ENCODE data around the gene NF2.

The NF2 gene

DNA sequence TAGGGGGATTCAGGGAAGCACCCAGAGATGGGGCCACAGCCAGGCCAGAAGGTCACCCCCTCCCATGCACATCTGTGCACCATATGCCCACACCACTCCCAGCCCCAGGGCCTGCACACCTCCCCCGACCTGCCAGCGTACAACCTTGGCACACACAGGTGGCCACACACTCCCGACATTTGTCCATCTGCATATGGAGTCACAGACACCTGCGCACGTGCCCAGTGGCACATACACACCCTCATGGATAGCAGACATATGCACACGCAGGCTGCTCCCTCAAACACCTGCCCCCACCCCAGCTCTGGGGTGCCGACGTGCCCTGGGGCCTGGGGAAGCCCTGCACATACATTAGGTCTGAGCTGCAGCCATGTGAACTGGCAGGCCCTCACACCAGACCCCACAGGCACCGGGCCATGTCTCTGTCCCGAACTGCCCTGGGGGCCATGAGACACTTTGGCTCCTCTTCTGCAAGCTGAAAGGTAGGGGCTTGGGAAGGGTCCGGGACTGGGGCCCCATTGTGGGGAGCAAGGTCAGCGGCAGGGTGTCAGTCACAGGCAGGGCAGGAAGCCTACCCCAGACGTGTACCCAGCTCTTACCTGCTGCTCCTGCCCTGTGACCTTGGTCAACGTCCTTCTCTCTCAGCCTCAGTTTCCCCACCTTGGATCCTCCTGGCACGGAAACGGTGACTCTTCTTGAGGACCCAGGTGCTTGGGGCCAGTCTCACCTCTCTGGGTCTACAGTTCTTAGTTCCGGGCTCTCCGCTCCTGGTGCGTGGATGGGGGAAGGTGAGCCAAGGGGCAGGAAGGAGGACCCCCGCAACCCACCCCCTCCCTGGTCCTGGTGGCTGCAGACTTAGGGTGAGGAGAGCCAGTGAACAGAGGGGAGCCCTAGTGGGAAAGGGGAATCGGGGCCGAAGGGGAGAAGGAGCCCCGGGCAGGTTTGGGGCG lies 115.8 kb downstream of the NF2 start:
- Mint-ChIP-seq H3K9me3 (no peaks in the 10 kb centered on the region), H3K36me3 (ENCODE audit: low read depth) (no peaks in the 10 kb centered on the region), H3K27ac (no peak overlapping the region), H3K4me1 (ENCODE audit: low read depth) (peaks cover 3% of the 10 kb centered on the region), H3K4me3 (no peak overlapping the region), H3K27me3 (peaks cover 60% of the 10 kb centered on the region)
- no peak for DNase-seq

DNA sequence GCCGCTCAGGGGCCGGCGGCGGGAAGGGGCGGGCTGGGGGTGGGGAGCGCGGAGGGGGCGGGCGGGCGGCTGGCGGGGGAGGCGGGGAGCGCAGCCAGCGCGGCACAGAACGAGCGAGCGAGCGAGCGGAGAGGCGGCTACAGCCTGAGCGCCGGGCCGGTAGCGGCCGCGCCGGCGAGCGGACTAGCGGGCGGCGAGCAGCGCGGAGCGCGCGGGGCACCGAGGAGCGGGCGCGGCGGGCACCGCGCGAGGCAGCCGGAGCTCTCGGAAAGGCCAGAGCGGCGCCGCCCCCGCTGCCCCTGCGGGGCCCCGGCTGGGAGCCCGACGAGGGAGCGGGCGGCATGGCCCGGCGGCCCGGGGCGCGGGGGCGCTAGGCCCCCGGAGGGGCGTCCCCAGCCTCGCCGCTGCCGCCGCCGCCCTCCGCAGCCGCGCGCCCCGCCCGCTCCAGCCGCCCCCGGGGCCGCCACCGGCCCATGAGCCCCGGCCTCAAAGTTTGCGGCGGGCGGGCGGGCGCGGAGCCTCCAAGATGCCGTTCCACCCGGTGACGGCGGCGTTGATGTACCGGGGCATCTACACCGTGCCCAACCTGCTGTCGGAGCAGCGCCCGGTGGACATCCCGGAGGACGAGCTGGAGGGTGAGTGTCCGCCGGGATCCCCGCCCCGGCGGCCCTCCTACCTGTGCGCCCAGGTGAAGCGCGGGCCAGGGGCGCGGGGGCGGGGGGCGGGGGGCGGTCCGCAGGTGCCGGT lies 116.6 kb downstream of the NF2 start, which contains the start of gene CABP7:
Gene CABP7, plus strand, starts transcription at position 105 of the 747 bp plus-strand sequence. Its CDS starts 422 bp downstream, at position 527.
- Mint-ChIP-seq H3K36me3 (ENCODE audit: low read depth) (no peaks in the 10 kb centered on the region), H3K27me3 (peaks cover 56% of the 10 kb centered on the region), H3K27ac (no peak within 1 kb of the TSS), H3K4me3 (no peak within 1 kb of the TSS), H3K9me3 (no peaks in the 10 kb centered on the region), H3K4me1 (ENCODE audit: low read depth) (peaks cover 3% of the 10 kb centered on the region)
- no peak for DNase-seq

DNA sequence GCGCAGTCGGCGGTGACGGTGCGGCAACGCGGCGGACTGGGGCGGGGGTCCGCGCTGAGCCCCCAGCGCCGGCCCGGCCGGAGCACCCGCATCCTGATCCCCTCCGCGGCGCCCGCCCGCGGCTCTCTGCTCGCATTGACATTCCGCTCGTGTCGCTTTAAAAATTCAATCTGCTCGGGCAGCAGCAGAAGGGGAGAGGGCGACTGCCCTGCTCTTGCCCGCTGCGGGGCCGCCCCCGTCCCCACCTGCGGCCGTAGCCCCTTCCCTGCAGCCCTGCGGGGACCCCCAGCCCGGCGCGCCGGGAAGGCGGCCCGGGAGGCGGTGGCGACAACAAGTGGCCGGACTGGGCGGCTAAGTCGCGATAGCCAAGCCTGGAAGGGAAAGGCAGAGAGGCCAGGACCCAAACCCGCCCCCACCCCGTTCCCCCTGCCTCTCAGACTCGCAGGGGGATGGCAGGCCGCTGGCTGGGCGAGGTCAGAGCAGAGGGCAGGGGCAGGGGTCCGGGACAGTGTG lies 117.4 kb downstream of the NF2 start:
- no peak overlapping the region for H3K27ac Mint-ChIP-seq
- no peaks in the 10 kb centered on the region for H3K36me3 Mint-ChIP-seq (ENCODE audit: low read depth)
- H3K4me1 Mint-ChIP-seq (ENCODE audit: low read depth), result peaks cover 3% of the 10 kb centered on the region
- peaks cover 60% of the 10 kb centered on the region for H3K27me3 Mint-ChIP-seq
- DNase-seq, result no peak
- no peak overlapping the region for H3K4me3 Mint-ChIP-seq
- H3K9me3 Mint-ChIP-seq, result no peaks in the 10 kb centered on the region

DNA sequence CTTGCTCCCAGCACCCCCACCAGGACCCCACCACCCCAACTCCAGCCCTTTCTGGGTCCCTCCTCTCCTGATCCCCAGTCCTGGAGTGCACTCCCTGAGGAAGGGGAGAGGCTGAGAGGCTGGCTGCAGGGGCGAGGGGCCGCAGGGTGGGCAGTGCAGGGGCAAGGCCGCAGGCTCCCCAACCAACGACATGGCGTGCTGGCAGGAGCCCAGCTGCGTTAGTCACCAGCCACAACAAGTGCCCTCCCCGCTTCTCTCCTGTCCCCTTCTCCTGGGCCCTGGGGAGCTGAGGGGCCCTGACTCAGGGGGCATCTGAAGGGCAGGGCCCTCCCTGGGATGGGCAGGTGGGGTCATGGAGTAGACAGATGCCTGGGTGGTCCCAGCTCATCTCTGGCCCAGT lies 118.7 kb downstream of the NF2 start:
- Mint-ChIP-seq H3K9me3 (no peaks in the 10 kb centered on the region), H3K27me3 (peaks cover 49% of the 10 kb centered on the region), H3K27ac (no peak overlapping the region), H3K4me1 (ENCODE audit: low read depth) (peaks cover 3% of the 10 kb centered on the region), H3K36me3 (ENCODE audit: low read depth) (no peaks in the 10 kb centered on the region), H3K4me3 (no peak overlapping the region)
- no peak for DNase-seq

DNA sequence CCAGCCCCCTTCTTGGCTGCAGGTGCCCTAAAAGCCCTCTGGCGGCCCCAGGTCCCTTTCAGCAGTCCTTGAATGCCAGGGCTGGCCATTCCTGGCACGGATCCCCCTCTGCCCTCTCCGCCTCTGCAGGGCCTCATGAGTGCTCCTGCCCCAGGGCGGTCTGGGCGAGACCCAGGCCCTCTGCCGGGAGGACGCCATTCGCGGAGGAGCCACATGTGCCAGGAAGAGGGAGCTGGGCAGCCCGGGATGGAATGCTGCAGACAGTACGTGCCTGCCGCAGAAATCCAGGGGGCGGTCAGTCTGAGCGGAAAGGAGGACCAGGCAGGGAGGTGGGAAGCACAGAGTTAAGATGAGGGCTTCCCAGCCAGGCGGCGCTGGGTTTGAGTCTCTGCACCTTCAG lies 119.2 kb downstream of the NF2 start:
- peaks cover 3% of the 10 kb centered on the region for H3K4me1 Mint-ChIP-seq (ENCODE audit: low read depth)
- no peak for DNase-seq
- H3K4me3 Mint-ChIP-seq, result no peak overlapping the region
- no peaks in the 10 kb centered on the region for H3K36me3 Mint-ChIP-seq (ENCODE audit: low read depth)
- H3K27me3 Mint-ChIP-seq, result peaks cover 45% of the 10 kb centered on the region
- no peaks in the 10 kb centered on the region for H3K9me3 Mint-ChIP-seq
- H3K27ac Mint-ChIP-seq, result no peak overlapping the region

- DNase-seq, result no peak
- Mint-ChIP-seq H3K27ac (no peak overlapping the region), H3K27me3 (peaks cover 34% of the 10 kb centered on the region), H3K9me3 (no peaks in the 10 kb centered on the region), H3K4me1 (ENCODE audit: low read depth) (peaks cover 3% of the 10 kb centered on the region), H3K36me3 (ENCODE audit: low read depth) (no peaks in the 10 kb centered on the region), H3K4me3 (no peak overlapping the region)
Observed at GRCh38 chr22:29723766-29724165, 120.3 kb downstream of the NF2 start.

DNA sequence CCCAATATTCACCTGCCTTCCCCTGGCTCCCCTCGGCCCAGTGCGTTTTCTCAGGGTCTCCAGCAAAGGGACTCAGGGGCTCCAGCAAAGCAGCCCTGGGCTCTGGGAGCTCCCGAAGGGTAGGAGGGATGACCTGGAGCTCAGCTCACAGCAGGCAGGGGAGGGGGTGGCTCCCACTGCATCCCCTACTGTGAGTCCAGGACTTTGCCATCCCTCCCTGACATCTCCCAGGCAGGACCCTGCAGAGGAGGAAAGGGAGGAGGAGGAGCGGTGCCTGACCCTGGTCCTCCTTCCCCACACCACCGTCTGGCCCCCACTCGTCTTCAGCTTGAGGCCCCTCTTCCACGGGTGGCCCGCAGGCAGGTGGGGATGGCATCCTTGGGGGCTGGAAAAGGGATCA lies 121.4 kb downstream of the NF2 start:
- no peak for DNase-seq
- H3K27me3 Mint-ChIP-seq, result peaks cover 25% of the 10 kb centered on the region
- H3K4me3 Mint-ChIP-seq, result no peak overlapping the region
- no peaks in the 10 kb centered on the region for H3K4me1 Mint-ChIP-seq (ENCODE audit: low read depth)
- no peaks in the 10 kb centered on the region for H3K9me3 Mint-ChIP-seq
- H3K27ac Mint-ChIP-seq, result no peak overlapping the region
- H3K36me3 Mint-ChIP-seq (ENCODE audit: low read depth), result no peaks in the 10 kb centered on the region

DNA sequence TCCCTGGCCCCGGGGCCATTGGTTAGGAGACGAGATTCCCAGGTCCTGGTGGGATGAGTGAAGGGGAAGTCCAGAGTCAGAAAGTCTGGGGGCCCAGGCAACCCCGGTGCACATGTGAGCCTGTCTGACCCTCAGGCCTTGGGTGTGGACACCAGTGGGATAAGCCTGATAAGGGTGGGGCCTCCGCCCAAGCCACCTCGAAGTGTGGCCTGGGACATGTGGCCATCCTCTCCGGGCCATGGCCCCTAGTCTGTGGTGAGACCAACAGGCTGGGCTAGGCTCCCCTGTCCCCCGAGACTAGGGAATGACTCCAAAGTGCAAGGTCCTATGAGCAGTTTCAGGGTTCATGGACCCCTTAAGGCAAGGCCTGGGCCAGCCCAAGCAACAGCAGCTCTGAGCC lies 122.7 kb downstream of the NF2 start:
- no peak overlapping the region for H3K4me3 Mint-ChIP-seq
- H3K9me3 Mint-ChIP-seq, result no peaks in the 10 kb centered on the region
- H3K4me1 Mint-ChIP-seq (ENCODE audit: low read depth), result no peaks in the 10 kb centered on the region
- H3K27me3 Mint-ChIP-seq, result peaks cover 24% of the 10 kb centered on the region
- H3K36me3 Mint-ChIP-seq (ENCODE audit: low read depth), result peaks cover 6% of the 10 kb centered on the region
- no peak for DNase-seq
- no peak overlapping the region for H3K27ac Mint-ChIP-seq

DNA sequence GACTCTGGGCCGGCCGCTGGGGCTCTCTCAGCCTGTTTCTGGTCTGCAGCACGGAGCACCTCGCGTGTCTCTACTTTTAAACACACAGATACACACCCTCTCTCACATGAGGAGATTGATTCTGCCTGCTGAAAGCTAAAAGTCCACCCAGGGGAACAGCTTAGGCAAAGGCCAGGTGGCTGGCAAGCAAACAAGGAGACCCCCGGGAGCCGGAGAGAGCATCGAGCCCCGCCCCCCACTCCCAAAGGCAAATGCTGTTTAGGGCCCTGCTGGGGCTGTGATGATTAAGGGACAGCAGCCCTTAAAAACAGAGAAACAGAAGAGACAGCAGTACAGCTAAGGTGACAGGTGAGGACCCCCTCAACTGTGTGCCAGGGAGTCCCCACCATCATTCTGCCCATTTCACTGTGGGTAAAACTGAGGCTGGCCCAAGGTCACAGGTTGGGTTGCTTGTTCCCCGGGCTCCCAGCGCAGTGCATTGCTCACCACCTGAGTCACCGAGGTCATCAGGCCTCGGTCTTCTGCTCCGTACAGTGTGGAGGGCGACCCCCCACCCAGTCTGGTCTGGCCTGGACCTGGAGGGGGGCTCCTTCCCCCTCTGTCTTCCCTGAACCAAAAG lies 123.2 kb downstream of the NF2 start:
- Mint-ChIP-seq H3K27ac (no peak overlapping the region), H3K27me3 (peaks cover 19% of the 10 kb centered on the region), H3K4me1 (ENCODE audit: low read depth) (no peaks in the 10 kb centered on the region), H3K4me3 (no peak overlapping the region), H3K36me3 (ENCODE audit: low read depth) (peaks cover 8% of the 10 kb centered on the region), H3K9me3 (no peaks in the 10 kb centered on the region)
- DNase-seq, result no peak

GRCh38 chr22:29727131-29727523 lies 123.7 kb downstream of the NF2 start:
- H3K36me3 Mint-ChIP-seq (ENCODE audit: low read depth), result peaks cover 8% of the 10 kb centered on the region
- H3K27me3 Mint-ChIP-seq, result peaks cover 15% of the 10 kb centered on the region
- no peaks in the 10 kb centered on the region for H3K4me1 Mint-ChIP-seq (ENCODE audit: low read depth)
- no peak overlapping the region for H3K4me3 Mint-ChIP-seq
- no peak for DNase-seq
- no peak overlapping the region for H3K27ac Mint-ChIP-seq
- no peaks in the 10 kb centered on the region for H3K9me3 Mint-ChIP-seq

GRCh38 chr22:29729161-29729560 lies 125.7 kb downstream of the NF2 start:
- no peak for DNase-seq
- Mint-ChIP-seq H3K4me1 (ENCODE audit: low read depth) (no peaks in the 10 kb centered on the region), H3K9me3 (no peaks in the 10 kb centered on the region), H3K4me3 (no peak overlapping the region), H3K36me3 (ENCODE audit: low read depth) (peaks cover 14% of the 10 kb centered on the region), H3K27ac (no peak overlapping the region), H3K27me3 (peaks cover 8% of the 10 kb centered on the region)

DNA sequence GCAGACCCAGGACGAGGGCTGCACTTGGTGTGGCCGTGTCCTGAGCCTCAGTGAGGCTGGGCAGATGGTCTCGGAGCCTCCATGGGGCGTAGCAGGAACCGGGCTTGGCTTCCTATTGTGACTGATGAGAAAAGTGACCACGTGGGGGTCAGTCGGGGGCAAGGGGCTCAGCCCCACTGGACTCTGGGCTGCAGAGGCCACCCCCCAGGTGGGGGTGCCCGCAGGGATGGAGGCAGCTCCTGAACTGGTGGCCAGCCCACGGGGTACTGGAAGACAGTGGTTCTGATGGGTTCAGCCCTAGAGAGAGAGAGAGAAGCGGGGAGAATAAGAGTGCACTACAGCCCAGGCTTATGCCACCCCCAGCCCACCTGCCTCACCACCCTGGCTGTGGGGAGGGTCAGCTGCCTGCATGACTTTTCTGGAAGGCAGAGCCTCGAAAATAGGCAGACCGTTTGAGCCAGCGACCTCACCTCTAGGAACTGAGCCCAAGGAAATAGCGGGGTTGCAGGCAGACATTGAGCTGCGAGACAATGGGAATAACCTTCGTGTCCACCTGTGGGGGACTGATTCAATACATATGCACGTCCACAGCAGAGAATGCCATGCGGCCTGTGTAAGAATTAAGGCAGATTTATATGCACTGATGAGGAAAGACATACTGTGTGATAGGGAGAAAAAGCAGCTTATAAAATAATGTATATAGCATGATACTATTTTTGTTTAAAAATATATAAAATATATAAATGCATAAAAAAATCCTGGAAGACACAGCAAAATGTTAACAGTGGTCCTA lies 127.8 kb downstream of the NF2 start:
- H3K27ac Mint-ChIP-seq, result no peak overlapping the region
- H3K36me3 Mint-ChIP-seq (ENCODE audit: low read depth), result peaks cover 20% of the 10 kb centered on the region
- peaks cover 2% of the 10 kb centered on the region for H3K27me3 Mint-ChIP-seq
- no peaks in the 10 kb centered on the region for H3K9me3 Mint-ChIP-seq
- no peak overlapping the region for H3K4me3 Mint-ChIP-seq
- H3K4me1 Mint-ChIP-seq (ENCODE audit: low read depth), result no peaks in the 10 kb centered on the region
- DNase-seq, result no peak

- Mint-ChIP-seq H3K9me3 (no peaks in the 10 kb centered on the region), H3K36me3 (ENCODE audit: low read depth) (peaks cover 23% of the 10 kb centered on the region), H3K27ac (no peak overlapping the region), H3K4me3 (no peak overlapping the region), H3K4me1 (ENCODE audit: low read depth) (no peaks in the 10 kb centered on the region), H3K27me3 (no peaks in the 10 kb centered on the region)
- no peak for DNase-seq
Observed at GRCh38 chr22:29732883-29733282, 129.4 kb downstream of the NF2 start.

Data from activated T-cell treated with anti-CD3 and anti-CD28 coated beads, Interleukin-2, amount 50 U/mL, for 24 hours (primary cell).